GM21576 (cell line): ENCODE results near the gene NUDT14.

Experiments
- ATAC-seq: cut with Tn5 transposase; IDR thresholded peaks from one replicate; pipeline ENCODE4 v1.9.1; 2021; ENCODE audit warnings: mild to moderate bottlenecking, moderate library complexity; ENCODE audit not compliant: unreplicated experiment

The NUDT14 gene

DNA sequence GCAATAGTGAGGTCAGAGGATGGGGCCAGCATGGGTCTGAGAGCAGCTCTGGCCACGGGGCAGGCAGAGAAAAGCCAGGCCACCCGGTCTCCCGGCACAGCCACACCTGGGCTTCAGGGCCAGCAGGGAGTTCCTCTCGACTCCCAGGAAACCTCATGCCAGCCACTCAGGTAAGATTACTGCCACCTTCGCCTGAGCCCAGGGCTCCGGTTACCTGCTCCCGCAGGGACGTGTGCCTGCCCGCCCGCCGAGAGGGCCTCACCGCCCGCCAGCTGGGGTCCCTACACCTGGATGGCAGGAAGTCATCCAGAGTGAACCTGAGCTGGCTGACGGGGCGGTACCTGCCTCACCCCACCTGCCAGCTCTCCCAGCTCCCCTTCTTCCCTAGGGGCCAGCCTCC is 19.8 kb downstream of the NUDT14 start:
- ATAC-seq: no peak

DNA sequence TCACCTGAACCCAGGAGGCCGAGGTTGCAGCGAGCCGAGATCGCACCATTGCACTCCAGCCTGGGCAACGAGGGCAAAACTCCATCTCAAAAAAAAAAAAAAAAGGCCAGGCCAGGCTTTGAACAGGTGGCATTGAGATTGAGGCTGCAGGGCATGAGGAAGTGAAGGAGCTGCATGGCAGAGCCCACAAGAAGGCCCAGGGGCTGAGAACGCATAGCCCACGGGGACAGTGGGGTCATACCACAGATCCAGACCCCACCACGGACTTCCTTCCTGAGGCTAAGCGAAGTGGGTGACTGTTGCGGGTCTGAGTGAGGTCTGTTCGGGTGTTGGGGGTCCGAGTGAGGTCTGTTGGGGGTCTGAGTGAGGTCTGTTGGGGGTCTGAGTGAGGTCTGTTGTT is 20.3 kb downstream of the NUDT14 start:
- ATAC-seq: no peak

DNA sequence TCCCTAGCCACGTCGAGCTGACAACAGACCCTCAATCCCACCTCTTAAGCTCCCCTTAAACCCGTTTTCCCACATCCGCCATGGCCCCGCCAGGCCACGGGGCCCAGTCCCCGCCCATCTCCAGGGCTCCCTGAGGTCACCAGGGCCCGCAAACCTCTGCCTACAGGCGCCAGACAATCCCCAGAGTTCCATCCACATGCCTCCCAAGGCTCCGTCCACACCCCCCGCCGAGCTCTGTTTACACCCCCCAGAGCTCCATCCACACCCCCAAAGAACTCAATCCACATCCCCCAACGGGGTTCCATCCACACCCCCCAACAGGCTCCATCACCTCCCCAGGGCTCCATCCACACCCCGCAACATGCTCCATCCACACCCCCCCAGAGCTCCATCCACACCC is 21.8 kb downstream of the NUDT14 start:
- no peak for ATAC-seq

DNA sequence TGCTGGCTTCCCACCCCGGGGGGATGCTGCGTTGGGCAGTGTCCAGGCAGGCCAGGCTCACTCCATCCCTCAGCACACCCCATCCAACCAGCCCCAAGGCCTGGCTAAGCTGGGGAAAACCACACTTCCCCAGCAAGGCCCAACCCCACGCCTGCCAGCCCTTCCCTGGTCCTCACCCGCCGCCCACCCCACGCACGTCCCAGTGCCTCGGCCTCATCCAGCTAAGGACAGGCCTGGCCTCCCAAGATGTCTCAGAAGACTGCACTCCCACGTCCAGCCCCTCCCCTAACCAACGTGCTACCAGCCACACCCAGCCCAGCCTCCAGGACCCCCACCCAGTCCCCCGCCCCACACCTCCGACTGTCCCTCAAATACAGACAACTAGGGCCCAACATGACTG is 22.3 kb downstream of the NUDT14 start:
- no peak for ATAC-seq

DNA sequence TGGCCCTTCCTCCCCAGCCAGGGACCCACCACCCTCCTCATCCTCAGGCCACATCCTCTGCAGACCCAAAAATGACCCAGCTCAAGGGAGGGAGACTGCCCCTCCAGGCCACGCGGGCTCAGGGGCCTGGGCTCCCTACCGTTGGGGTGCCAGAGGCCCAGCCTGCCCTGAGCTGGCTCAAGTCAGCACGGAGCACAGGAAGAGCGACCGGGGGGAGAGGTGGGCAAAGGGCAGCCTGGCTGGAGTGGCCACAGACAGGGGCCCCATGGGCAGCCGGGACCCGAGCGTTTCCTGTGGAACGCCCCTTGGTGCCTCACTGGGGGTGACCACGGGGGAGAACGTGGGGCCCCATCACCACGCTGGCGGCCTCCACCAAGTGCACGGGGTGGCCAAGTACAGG is 23.2 kb downstream of the NUDT14 start:
- no peak for ATAC-seq

DNA sequence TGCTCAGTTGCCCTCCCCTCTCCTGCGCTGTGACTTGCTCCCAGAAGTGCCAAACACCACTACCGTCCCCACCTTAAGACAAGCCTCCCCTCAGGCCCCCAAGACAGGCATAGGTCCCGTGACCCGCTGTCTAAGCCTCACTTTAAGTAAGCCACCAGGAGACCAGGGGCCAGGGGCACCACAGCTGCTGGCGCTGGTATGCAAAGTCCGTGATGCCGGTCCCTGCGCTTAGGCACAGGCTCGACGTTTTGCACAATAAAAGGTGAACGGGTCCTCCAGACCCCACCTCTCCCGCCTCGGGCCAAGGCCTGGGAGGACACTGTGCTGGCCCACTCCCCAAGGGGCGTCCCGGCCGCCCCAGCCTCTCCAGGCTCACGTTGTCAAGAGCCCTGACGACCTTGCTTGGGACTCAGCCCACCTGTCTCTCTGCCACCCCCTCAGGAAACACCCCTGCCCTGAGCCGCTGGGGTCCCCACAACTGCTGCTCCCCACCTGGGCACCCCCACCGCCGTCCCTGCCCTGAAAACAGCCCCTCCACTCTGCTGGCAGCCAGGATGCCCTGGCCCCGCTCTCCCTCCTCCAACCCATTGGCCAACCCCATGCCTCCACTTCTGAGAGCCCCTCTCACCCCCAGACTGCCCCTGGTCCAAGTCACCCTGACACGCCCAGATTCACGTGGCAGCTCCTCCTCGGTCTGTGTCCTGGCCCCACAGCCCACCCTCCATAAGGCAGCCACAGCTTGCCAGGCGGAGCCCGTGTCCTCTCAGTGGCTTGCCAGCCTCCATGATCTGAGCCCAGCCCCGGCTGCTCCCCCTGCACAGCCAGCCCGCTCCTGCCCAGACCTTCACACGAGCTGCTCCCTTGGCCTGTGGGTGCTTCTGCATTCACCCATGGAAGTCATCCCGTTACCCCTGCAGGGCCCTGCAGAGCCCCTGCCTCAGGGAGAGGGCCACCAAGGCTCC is 24.4 kb downstream of the NUDT14 start:
- no peak for ATAC-seq

DNA sequence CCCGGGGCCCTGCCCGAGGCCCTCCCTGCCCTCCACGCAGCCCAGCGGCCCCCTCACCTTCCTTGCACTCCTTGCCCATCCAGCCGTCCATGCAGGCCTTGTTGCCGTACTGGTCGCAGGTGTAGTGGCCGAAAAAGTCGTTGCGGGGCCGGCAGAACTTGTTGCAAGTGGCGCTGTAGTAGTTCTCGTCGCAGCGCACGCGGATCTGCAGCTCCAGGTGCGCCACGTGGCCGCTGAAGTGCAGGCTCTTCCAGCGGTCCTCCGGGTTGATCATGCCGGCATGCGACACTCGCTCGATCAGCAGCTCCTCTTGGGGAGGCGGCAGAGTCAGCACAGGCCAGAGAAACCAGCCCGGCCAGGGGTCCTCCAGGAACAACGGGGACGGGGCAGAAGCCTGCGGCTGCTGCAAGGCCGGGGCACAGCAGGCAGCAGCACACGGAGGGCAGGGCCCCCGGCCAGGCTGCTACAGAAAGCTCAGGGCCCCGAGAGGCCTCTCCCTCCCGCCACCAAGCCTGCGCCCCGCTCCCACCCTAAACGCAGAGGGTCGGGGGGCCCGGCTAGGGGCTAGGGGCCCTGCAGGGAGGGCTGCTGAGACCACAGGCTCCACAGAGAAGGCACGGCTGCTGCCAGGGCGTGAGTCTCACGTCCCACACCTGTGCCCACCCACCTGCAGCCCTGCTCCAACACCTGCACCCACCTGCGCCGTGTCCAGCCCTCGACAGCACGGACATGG is 25.3 kb downstream of the NUDT14 start:
- no peak for ATAC-seq

DNA sequence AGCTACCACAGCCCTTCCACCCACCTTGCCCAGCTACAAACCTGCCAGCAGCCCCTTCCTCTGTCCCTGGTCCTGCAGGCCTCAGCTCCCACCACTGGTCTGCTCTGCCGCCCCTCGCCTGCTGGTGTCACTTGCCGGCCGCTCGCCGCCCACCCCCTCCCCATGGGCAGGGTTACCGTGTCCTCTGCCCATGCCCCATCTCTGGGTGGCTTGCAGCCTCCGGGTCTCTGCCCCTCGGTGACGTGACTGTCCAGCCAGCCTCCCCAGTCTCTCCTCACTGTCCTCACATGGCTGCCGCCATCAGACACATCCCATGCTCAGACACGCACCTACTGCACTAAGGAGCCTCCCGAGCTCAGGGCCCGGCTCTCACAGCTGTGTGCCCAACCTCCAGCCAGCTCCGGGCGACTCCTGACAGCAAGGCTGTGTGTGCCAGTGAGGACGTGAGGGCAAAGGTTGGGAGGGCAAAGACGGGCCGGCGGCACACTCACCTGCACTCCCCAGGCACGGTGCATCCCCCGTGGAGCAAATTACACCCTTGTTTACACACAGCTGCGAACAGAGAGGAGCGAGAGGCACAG is 26.0 kb downstream of the NUDT14 start:
- no peak for ATAC-seq

DNA sequence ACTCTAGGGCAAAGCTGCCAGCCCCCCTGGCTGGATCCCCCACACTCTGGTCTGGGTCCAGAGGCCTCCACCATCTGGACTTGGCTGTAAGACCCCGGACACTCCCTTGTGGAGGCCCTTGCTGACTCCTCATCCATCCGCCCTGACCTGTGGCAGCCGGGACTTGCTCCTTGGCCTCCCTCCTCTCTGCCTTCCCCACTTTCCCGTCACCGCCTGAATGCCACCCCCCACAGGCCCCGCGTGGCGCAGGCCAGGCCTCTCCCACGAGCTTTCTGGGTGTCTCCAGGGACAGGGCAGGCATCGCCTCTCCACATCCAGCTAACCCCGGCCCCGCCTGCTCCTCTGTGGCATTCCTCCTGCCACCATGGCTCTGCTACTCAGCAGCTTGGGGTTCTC is 26.6 kb downstream of the NUDT14 start:
- ATAC-seq: no peak

DNA sequence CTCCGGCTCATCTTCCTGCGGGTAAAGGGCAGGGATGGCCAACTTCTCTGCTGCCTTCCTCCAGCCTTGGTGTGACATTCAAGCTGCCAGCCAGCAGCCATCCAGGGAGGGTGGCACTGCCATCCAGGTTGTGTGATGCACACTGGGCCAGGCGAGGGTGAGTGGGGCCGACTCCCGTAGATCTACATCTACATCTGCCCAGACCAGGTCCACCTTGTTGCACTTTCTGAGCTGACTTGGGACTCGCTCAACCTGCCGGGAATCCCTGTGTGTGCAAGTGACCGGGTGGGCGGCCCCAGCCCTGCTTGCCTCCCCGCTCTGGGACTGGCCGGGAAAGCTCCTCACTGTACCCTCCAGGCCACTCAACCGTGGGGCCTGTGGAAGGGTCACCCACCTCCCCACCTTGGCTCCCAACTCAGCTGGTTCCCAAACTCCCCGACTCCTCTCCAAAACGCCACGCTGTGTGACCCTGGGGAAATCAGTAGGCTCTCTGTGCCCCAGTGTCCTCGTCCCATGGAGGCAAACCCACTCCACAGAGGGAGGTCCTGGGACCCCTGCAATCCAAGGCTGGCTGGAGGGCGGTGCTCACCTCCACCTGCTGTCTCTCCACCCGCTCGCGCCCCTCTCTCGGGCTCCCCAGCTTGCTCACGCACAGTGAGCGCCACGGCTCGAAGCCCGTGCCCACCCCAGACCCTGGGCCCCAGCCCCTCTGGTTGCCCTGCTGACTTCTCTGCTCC is 27.2 kb downstream of the NUDT14 start:
- ATAC-seq: no peak

DNA sequence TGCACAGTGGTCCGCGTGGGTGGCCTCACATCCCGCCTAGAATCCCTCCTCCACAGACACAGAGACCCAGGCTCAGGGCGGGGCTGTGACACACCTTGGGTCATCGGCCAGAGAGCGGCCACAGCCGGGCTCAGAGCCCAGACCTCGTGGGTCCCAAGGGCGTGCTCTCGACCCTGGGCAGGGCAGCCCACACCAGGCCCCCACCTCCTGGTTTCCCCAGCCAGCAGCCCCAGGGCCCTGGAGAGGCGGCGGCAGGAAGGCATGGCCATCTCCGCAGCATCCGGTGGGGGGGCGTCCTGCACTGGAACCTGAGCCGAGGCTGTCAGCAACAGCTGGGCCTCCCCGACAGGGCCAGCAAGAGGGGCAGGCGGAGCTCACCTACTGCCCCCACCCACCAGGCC is 27.8 kb downstream of the NUDT14 start:
- no peak for ATAC-seq

DNA sequence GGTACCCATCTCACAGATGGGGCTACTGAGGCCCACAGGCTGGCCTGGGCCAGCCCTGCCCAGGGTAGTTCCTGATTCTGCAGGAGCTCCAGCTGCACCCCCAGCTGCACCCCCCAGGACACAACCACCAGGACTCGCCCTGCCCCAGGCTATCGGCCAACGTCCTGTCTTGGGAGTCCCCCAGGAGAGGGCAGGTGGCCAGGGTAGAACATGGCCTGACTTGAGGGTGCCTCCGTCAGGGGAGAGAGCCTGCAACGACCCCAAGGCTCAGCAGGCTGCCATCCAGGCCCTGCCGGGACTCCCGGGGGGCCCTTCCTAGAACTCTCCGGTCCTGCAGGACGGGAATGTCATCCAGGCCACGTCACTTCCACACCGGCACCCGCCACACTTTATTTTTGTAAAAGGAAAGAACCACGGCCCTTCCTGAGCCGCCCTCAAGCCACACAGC is 28.3 kb downstream of the NUDT14 start:
- ATAC-seq: no peak

DNA sequence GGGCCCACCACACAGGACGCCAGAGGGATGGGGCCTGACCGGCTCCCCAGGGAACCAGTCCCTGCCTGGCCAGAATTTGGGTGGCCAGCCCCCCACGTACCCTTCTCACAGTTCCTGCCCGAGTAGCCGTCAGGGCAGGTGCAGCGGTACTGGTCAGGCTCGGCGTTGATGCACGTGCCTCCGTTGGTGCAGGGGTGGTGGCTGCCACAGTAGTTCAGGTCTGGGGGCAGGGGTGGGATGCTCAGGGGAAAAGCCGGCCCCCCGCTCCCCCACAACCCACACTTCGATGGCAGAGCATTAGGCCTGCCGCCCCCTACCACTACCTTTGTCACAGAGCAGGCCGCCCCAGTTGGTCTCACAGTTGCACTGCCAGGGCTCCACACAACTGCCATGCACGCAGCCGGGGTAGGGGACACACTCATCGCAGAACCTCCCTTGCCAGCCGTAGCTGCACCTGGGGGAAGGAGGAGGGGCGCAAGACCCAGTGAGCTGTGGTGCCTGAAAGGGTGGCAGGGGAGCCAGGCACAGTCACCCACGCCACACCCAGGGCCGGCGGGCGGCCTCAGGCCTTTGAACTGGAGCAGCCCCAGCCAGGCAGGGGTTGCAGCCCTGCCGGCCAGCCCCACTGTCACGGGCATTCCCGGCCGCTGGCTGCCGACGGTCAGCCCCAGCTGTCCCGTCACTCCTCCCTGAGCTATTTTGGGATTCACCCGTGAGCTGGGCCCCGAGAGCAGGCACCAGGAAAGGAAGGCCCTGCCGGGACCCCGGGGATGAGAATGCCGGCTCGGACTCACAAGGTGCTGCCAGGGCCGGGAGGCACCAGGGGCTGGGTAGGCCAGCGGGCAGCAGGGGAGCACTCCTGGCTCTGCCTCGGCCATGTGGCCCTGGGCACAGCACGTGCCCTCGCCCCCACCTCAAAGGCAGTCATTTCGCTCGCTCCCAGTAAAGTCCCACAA is 29.0 kb downstream of the NUDT14 start:
- ATAC-seq: no peak

DNA sequence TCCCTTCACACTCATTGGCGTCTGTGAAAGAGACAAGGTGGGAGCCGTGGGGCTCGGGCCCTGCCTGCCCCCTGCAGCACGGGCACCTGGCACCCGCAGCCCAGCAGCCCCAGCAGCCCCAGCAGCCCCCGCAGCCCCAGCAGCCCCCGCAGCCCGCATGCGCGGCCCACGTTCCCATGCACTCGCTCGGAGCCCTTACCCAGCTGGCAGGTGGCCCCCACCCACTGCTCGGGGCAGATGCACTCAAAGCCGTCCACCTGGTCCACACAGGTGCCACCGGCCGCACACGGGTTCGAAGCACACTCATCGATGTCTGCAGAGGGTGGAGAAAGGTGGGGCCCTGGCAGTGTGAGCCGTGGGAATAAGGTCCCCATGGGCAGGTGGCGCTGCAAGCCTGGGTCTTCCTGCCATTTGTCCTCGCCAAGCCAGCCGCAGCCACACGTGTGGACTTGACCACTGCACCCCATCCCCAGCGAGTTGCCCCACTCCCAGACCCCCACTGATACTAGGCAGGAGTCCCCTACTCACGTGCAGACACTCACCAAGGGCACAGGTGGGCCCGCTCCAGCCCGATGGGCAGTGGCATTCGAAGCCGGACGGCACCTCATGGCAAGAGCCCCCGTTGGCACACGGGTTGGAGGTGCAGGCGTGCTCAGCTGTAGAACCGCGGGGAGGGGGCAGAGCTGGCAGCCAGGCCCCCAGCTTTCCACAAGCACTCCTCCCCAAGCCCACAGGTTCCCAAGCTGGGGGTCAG is 29.9 kb downstream of the NUDT14 start:
- no peak for ATAC-seq

DNA sequence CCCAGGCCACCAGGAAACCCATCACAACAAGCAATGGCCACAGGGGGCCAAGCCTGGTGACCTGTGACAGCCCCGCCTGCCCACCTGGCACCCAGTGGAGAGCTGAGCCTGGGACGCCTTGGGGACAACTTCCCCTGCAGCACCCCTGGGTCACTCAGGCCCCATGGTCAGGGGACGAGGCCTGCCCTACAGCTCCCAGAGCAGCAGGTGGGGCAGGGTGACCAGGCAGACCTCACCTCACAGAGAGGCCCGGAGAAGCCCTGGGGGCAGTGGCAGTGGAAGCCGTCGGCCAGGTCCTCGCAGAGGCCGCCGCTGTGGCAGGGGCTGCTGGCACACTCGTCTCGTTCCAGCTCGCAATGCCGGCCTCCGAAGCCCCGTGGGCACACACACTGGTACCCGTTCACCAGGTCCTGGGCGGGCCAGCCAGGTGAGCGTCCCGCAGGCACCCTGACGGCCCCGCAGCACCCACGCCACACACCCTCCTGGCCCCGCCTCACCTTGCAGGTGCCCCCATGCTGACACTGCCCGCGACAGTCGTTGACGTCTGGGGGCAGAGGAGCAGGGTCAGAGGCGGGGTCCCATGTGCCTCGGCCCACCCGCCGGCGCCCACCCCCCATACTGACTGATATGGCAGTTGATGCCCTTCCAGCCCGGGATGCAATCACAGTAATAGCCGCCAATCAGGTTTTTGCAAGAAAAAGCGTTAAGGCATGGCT is 30.6 kb downstream of the NUDT14 start:
- no peak for ATAC-seq

DNA sequence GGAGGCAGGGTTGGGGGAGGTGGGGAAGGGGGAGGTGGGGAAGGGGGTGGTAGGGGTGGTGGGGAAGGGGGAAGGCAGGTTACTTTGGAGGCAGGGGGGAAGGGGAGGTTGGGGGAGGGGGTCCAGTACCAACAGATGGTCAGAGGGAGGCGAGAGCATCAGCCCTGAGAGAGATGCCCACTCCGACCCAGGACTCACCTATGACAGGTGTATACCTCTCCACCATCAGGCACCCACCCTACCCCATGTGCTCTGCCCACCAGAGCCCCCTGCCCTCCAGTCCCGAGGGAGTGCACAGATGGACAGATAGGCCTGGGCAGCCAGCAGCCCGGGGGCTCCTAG is 31.1 kb downstream of the NUDT14 start:
- ATAC-seq: no peak

DNA sequence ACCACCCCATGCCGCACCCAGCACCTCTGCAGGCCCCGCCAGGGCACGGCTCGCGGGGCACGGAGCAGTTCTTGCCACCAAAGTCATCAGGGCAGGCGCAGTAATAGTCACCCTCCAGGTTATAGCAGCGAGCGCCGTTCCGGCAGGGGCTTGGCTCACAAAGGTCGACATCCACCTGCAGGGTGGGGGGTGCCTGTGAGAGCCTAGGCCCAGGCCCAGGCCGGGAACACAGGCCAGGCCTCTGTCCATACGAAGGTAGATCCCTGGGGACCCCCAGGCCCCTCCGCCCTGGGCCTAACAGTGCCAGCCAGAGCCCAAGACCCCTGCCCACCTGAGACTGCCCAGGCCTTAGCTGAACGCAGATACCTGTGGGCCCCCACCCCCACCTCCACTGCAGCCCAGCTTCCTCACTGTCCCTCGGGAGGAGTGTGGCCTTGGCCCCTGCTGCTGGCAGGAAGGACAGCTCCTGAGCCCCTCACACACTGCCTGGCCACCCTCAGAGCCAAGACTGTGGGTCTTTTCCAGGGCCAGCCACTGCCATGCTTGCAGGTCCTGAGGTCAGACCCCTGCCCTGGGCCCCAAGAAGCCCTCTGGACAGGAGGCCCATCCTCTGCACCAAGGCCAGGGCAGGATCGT is 31.8 kb downstream of the NUDT14 start:
- no peak for ATAC-seq

DNA sequence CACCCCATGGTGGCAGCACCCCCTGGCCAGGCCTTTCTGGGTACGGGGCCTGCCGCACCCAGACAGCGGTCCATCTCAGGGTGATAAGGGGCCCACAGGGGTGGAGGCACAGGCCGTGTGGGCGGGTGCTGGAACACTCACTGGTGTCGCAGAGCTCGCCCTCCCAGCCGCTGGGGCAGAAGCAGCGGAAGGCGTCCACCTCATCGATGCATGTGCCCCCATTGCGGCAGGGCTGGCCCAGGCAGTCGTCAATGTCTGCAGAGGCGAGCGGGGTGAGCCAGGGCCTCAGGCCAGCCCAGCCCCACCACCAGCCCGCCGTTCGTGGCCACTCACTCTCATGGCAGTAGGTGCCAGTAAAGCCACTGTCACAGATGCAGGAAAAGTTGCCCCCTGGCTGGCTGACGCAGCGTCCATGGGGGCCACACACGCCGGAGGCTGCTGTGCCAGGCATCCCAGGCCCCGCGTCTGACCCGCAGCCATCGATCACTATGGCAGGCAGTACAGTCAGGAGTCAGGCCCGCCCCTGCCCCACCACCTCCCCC is 32.4 kb downstream of the NUDT14 start:
- no peak for ATAC-seq
